Measurements from ENCODE around the gene CNGB1.
"Not testable (repeated sequence)": the region's sequence is repeated elsewhere in the genome, so short reads cannot be mapped to it uniquely, and the experiment has no call there.

CNGB1 gene

DNA sequence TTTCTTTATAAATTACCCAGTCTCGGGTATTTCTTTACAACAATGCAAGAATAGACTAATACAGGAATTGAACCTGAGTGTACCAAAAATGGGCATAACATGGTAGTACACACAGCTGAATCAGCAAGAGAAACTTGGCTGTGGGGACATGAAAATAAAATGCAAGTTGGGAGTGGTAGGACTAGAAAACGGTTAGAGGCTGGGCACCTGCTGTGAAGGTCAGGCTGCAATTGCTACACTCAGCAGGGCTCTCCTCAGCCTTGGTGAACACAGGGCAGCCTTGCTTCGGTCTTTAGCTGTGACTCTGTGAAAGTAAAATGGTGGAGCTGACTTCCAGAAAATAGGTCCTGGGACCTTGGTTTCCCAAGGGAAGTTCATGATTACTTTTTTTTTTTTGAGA lies 45.6 kb downstream of the CNGB1 start:
- Histone ChIP-seq H3K27ac (ENCODE audit: low read depth, low read length) (no peak overlapping the region), H3K27me3 (ENCODE audit: control insufficient read depth, insufficient read depth, low read length) (no peaks in the 10 kb centered on the region), H3K4me1 (ENCODE audit: control insufficient read depth, insufficient read depth, low read length) (no peaks in the 10 kb centered on the region), H3K9ac (ENCODE audit: low read length) (no peak overlapping the region), H3K4me3 (ENCODE audit: low read length) (no peak overlapping the region), H3K36me3 (ENCODE audit: control insufficient read depth, insufficient read depth, low read length) (no peaks in the 10 kb centered on the region)

DNA sequence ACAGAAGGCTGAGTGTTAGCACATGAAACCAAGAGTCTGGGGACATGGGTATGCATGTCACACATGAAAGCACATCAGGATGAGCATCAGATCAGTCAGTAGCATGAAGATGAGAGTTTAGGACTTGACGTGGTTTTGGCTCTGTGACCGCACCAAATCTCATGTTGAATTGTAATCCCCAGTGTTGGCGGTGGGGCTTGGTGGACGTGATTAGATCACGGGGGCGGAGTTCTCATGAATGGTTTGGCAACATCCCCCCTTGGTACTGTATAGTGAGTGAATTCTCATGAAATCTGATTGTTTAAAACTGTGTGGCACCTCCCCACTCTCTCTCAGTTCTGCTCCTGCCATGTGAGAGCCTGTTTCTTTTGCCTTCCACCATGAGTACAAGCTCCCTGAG lies 46.4 kb downstream of the CNGB1 start:
- Histone ChIP-seq H3K27me3 (ENCODE audit: control insufficient read depth, insufficient read depth, low read length) (no peaks in the 10 kb centered on the region), H3K9ac (ENCODE audit: low read length) (no peak overlapping the region), H3K4me1 (ENCODE audit: control insufficient read depth, insufficient read depth, low read length) (no peaks in the 10 kb centered on the region), H3K36me3 (ENCODE audit: control insufficient read depth, insufficient read depth, low read length) (no peaks in the 10 kb centered on the region), H3K27ac (ENCODE audit: low read depth, low read length) (no peak overlapping the region), H3K4me3 (ENCODE audit: low read length) (no peak overlapping the region)

DNA sequence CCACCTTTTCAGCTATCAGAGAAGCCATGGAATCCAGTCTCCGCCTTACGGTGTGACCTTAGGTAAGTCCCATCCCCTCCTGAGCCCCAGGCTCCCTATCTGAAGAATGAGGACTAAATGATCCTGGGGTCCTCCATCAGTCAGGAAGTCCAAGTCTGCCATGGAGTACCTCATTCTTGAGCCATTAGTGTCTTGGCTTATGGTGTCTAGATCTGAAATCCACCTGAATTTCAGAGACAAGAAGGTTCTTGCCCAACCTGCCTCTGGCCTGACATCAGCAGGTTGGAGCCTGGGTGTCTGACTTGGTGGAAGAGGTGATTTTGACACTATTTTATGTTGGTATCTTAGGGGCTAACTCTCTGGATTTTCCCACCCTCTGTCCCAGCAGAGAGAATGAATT lies 47.1 kb downstream of the CNGB1 start:
- no peaks in the 10 kb centered on the region for H3K4me1 ChIP-seq (ENCODE audit: control insufficient read depth, insufficient read depth, low read length)
- H3K36me3 ChIP-seq (ENCODE audit: control insufficient read depth, insufficient read depth, low read length), result no peaks in the 10 kb centered on the region
- no peak overlapping the region for H3K9ac ChIP-seq (ENCODE audit: low read length)
- H3K27ac ChIP-seq (ENCODE audit: low read depth, low read length), result no peak overlapping the region
- H3K4me3 ChIP-seq (ENCODE audit: low read length), result no peak overlapping the region
- no peaks in the 10 kb centered on the region for H3K27me3 ChIP-seq (ENCODE audit: control insufficient read depth, insufficient read depth, low read length)

DNA sequence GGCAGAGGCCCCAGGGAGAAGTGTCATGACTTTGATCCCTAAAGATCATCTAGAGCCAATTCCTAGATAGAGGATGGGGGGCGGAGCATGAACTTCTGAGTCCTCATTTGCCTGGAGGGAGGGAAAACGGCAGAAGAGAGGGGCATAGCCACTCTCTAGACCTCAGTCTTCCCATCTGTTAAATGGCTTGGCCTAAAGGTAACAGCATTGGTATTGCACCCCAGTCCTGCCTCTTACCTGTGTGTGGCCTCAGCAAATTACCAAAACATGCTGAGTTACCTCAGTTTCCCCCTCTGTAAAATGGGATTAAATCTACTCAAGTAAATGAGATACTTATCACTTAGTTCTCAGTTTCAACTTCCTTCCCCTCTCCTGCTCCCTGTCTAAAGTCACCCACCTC lies 47.5 kb downstream of the CNGB1 start:
- Histone ChIP-seq H3K4me3 (ENCODE audit: low read length) (no peak overlapping the region), H3K4me1 (ENCODE audit: control insufficient read depth, insufficient read depth, low read length) (no peaks in the 10 kb centered on the region), H3K9ac (ENCODE audit: low read length) (no peak overlapping the region), H3K27ac (ENCODE audit: low read depth, low read length) (no peak overlapping the region), H3K27me3 (ENCODE audit: control insufficient read depth, insufficient read depth, low read length) (no peaks in the 10 kb centered on the region), H3K36me3 (ENCODE audit: control insufficient read depth, insufficient read depth, low read length) (no peaks in the 10 kb centered on the region)

DNA sequence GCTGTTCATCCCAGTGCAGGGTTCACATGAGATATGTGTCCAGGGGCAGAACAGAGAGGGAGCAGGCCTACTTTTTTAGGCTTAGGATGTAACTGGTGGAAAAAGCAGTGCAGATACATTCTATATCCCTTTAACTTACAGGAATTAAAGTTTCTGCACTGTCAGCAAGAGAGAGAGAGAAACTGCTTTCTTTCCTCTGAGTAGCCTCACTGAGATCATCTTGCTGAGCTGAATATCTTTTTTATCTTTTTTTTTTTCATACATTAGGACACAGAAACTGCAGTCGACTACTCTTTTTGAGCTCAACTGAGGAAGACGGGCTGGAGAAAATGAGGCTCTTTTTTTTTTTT lies 50.1 kb downstream of the CNGB1 start:
- Histone ChIP-seq H3K9ac (ENCODE audit: low read length) (no peak overlapping the region), H3K4me3 (ENCODE audit: low read length) (no peak overlapping the region), H3K4me1 (ENCODE audit: control insufficient read depth, insufficient read depth, low read length) (no peaks in the 10 kb centered on the region), H3K27me3 (ENCODE audit: control insufficient read depth, insufficient read depth, low read length) (no peaks in the 10 kb centered on the region), H3K27ac (ENCODE audit: low read depth, low read length) (no peak overlapping the region), H3K36me3 (ENCODE audit: control insufficient read depth, insufficient read depth, low read length) (no peaks in the 10 kb centered on the region)

DNA sequence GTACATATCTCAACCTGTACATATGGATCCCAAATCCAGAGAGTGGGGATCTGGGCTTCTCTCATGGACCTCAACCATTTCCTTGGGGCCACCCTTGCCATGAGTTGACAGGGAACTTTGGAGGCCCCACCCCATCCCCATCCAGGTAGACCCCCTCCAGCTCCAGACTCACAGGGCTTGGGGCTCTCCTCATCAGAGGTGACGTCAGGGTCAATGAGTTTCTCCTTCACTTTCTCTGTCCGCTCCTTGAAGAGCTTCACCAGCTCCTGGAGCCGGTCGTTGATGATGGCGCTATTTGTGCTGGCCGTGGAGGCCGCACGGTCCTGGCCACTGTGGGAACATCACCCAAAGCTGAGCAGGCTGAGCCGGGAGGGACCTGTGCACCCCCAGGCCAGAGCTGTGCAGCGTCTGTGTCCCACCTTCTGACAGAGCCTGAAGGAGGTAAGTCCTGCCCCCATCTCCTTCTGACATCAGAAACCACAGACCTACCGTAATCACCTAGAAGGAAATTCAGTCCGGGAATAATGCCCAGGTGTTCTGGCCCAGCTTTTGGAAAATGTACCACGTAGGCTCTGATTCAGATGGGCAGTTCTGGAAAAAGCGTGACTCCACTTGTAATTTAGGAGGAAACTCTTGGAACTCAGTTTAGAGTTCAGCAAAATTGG lies 50.6 kb downstream of the CNGB1 start:
- Histone ChIP-seq H3K4me1 (ENCODE audit: control insufficient read depth, insufficient read depth, low read length) (no peaks in the 10 kb centered on the region), H3K9ac (ENCODE audit: low read length) (no peak overlapping the region), H3K4me3 (ENCODE audit: low read length) (no peak overlapping the region), H3K27me3 (ENCODE audit: control insufficient read depth, insufficient read depth, low read length) (no peaks in the 10 kb centered on the region), H3K27ac (ENCODE audit: low read depth, low read length) (no peak overlapping the region), H3K36me3 (ENCODE audit: control insufficient read depth, insufficient read depth, low read length) (no peaks in the 10 kb centered on the region)

DNA sequence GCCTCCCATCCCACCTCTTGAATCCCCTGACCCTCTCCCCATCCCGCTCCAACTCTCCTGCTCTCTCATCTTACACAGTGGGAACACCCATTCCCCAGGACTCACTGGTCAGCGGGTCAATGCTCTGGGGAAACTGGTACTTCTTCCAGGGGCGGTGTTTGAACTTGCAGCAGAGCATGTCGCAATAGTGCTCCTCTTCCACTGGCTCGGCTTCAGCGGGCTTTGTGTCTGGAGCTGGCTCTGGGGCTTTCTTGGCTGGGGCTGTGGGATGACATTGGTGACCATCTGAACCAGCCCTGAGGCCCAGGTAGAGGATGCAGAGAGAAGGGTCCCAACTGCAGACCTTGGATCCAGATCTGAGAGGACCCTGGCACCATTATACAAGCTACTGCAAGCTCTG lies 51.9 kb downstream of the CNGB1 start:
- Histone ChIP-seq H3K27ac (ENCODE audit: low read depth, low read length) (no peak overlapping the region), H3K36me3 (ENCODE audit: control insufficient read depth, insufficient read depth, low read length) (no peaks in the 10 kb centered on the region), H3K4me1 (ENCODE audit: control insufficient read depth, insufficient read depth, low read length) (no peaks in the 10 kb centered on the region), H3K4me3 (ENCODE audit: low read length) (no peak overlapping the region), H3K9ac (ENCODE audit: low read length) (no peak overlapping the region), H3K27me3 (ENCODE audit: control insufficient read depth, insufficient read depth, low read length) (no peaks in the 10 kb centered on the region)

DNA sequence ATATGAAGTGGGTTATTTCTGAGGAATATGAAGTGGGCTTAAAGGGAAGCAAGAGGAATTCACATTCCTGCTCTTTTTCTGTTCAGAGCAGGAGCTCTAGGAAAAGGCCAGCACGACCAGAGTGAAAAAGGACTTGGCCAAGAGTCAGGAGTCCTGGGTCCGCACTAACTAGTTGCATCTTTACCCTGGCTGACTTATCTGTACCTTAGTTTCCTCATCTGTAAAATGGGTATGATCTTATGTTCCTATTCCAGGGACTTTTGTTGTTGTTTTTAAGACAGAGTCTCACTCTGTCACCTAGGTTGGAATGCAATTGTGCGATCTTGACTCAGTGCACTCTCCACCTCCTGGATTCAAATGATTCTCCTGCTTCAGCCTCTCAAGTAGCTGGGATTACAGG lies 52.5 kb downstream of the CNGB1 start:
- Histone ChIP-seq H3K4me1 (ENCODE audit: control insufficient read depth, insufficient read depth, low read length) (no peaks in the 10 kb centered on the region), H3K27ac (ENCODE audit: low read depth, low read length) (no peak overlapping the region), H3K4me3 (ENCODE audit: low read length) (no peak overlapping the region), H3K36me3 (ENCODE audit: control insufficient read depth, insufficient read depth, low read length) (no peaks in the 10 kb centered on the region), H3K9ac (ENCODE audit: low read length) (no peak overlapping the region), H3K27me3 (ENCODE audit: control insufficient read depth, insufficient read depth, low read length) (no peaks in the 10 kb centered on the region)

DNA sequence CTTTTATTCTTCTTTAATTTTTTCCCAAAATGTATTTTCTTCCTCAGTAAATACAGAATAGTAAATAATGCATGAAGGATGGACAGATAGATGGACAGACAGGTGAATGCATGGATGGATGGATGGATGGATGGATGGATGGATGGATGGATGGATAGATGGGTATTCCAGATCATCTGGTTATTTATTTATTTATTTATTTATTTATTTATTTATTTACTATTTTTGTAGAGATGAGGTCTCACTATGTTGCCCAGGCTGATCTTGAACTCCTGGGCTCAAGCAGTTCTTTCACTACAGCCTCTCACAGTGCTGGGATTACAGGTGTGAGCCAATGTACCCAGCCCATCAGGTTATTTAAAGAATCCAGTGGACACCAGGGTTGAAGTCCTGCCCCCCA lies 53.0 kb downstream of the CNGB1 start:
- H3K27ac ChIP-seq (ENCODE audit: low read depth, low read length); H3K4me3 ChIP-seq (ENCODE audit: low read length); H3K4me1 ChIP-seq (ENCODE audit: control insufficient read depth, insufficient read depth, low read length); H3K36me3 ChIP-seq (ENCODE audit: control insufficient read depth, insufficient read depth, low read length); H3K9ac ChIP-seq (ENCODE audit: low read length); H3K27me3 ChIP-seq (ENCODE audit: control insufficient read depth, insufficient read depth, low read length): not testable (repeated sequence)

DNA sequence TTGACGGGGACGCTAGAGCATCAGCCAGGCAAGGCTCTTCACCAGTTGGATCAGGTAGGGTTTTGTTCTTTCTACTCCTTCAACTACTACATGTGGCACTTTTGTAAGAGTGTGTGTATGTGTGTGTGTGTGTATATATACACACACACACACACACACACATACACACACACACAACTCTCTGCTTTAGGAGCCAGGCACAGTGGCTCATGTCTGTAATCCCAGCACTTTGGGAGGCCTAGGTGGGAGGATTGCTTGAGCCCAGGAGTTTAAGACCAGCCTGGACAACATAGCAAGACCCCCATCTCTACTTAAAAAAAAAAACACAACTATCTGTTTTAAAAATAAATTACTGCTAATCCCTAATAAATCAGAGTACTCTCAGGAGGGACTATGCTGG lies 53.4 kb downstream of the CNGB1 start:
- H3K4me1 ChIP-seq (ENCODE audit: control insufficient read depth, insufficient read depth, low read length); H3K27ac ChIP-seq (ENCODE audit: low read depth, low read length); H3K36me3 ChIP-seq (ENCODE audit: control insufficient read depth, insufficient read depth, low read length); H3K27me3 ChIP-seq (ENCODE audit: control insufficient read depth, insufficient read depth, low read length); H3K4me3 ChIP-seq (ENCODE audit: low read length); H3K9ac ChIP-seq (ENCODE audit: low read length): not testable (repeated sequence)

DNA sequence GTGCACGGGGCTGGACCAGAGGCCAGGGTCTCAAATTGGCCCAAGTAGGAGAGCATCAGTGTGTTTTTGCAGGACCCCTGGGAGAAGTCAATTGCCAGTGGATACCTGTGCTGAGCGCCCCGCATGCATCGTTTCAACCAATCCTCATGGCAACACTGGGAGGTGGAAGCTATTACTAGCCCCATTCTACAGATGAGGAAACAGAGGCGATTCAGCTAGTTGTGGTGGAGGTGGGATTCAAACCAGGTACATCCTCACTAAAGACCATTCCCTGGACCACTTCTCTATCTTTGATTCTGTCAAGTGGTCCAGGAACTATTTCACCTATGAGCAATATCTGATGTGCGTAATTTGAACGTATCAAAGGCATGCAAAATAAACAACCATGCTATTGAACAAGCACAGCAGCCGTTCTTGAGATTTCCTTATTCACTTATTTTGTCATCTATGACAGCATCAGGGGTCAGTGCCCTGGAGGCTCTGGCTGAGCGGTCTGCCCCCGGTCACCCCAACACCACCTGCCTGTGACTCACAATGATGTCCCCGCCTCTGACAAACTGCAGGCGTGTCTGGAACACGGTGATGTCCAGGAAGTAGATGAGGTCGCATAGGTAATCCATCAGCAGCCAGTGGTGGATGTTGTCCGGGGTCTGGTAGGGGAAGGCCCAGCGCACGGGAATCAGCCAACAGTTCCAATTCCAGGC lies 54.0 kb downstream of the CNGB1 start:
- Histone ChIP-seq H3K9ac (ENCODE audit: low read length) (no peak overlapping the region), H3K4me3 (ENCODE audit: low read length) (no peak overlapping the region), H3K36me3 (ENCODE audit: control insufficient read depth, insufficient read depth, low read length) (no peaks in the 10 kb centered on the region), H3K27me3 (ENCODE audit: control insufficient read depth, insufficient read depth, low read length) (no peaks in the 10 kb centered on the region), H3K4me1 (ENCODE audit: control insufficient read depth, insufficient read depth, low read length) (no peaks in the 10 kb centered on the region), H3K27ac (ENCODE audit: low read depth, low read length) (no peak overlapping the region)

DNA sequence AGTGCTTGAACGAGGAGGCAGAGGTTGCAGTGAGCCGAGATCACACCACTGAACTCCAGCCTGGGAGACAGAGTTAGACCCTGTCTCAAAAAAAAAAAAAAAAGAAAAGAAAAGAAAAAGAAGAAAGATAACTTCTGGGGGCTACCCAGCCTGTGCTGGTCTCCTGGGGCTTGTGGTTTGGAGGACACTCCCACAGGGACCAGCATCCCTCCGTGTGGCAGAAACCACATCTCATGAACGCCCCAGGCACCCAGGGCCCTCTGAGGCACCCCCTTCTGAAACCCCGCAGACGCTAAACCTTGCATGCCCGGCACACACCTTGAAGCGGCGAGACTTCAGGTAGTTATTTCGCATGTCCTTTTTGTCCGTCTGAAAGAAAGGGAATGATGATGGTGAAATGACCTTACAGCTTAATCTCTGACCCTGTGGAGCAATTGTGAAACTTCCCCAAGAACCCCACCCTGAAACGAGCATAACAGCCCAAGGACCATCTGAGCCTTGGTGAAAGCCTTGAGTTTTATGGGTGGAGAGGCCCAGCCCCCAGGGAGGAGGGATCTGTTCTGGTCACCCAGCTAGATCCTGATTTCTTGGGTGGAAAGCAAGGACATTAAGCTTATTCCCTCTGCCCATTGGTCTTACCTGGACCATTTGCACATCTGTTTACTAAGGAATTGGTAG lies 55.0 kb downstream of the CNGB1 start:
- H3K27me3 ChIP-seq (ENCODE audit: control insufficient read depth, insufficient read depth, low read length), result no peaks in the 10 kb centered on the region
- H3K4me3 ChIP-seq (ENCODE audit: low read length), result no peak overlapping the region
- no peak overlapping the region for H3K27ac ChIP-seq (ENCODE audit: low read depth, low read length)
- no peaks in the 10 kb centered on the region for H3K36me3 ChIP-seq (ENCODE audit: control insufficient read depth, insufficient read depth, low read length)
- H3K4me1 ChIP-seq (ENCODE audit: control insufficient read depth, insufficient read depth, low read length), result no peaks in the 10 kb centered on the region
- no peak overlapping the region for H3K9ac ChIP-seq (ENCODE audit: low read length)

DNA sequence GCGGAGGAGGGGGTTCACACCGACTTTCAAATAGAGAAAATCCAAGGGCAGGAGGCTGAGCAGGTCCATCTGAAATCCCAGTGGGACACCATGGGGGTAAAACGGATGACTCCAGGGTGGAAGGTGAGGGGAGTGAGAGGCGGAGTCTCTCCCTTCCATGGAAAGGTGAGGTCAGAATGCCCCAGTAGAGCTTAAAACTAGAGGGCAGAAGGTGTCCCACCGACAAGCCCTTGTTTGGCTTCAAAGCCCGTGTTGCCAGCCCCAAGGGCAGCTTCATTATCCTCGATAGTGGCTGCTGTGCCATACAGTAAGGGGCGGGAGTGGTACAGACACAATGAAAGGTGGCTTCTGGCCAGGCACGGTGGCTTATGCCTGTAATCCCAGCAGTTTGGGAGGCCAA lies 55.7 kb downstream of the CNGB1 start:
- H3K36me3 ChIP-seq (ENCODE audit: control insufficient read depth, insufficient read depth, low read length), result no peaks in the 10 kb centered on the region
- H3K4me1 ChIP-seq (ENCODE audit: control insufficient read depth, insufficient read depth, low read length), result no peaks in the 10 kb centered on the region
- H3K27me3 ChIP-seq (ENCODE audit: control insufficient read depth, insufficient read depth, low read length), result no peaks in the 10 kb centered on the region
- no peak overlapping the region for H3K27ac ChIP-seq (ENCODE audit: low read depth, low read length)
- H3K9ac ChIP-seq (ENCODE audit: low read length), result no peak overlapping the region
- H3K4me3 ChIP-seq (ENCODE audit: low read length), result no peak overlapping the region

Data from rectal smooth muscle tissue (tissue), 1 donor.